Large intestine (tissue), 3 donors: ENCODE data around the gene CPSF6. TPM values are rescaled to one million over a fixed set of nuclear protein-coding genes. Genes with fewer than 3 reads are reported as not detected.

ENCODE experiments used
- DNase-seq, 2 donors: peaks; one replicate each; pipeline versions ENCODE4 v3.0.0 to v3.0.0-alpha.2; 2013
- H3K27ac ChIP-seq: one replicate; pipeline ENCODE4 v1.5.1; 2013; ENCODE audit warnings: low read length
- H3K27me3 ChIP-seq: 2 replicates; pipeline ENCODE4 v1.6.1; 2013; ENCODE audit warnings: low read length; ENCODE audit not compliant: control insufficient read depth, insufficient read depth
- H3K36me3 ChIP-seq: 2 replicates; pipeline ENCODE4 v1.6.1; 2013; ENCODE audit warnings: low read length; ENCODE audit not compliant: control insufficient read depth, insufficient read depth
- H3K4me1 ChIP-seq: one replicate; pipeline ENCODE4 v1.6.1; 2013; ENCODE audit warnings: low read length; ENCODE audit not compliant: control insufficient read depth, insufficient read depth
- H3K4me3 ChIP-seq: one replicate; pipeline ENCODE4 v1.5.1; 2013; ENCODE audit warnings: low read length
- H3K9me3 ChIP-seq: one replicate; pipeline ENCODE4 v1.6.1; 2013; ENCODE audit warnings: mild to moderate bottlenecking, low read depth, low read length, moderate library complexity; ENCODE audit not compliant: control insufficient read depth
- WGBS: methylation state at CpG from one replicate; pipeline ENCODE4 v1.1.5; 2013; ENCODE audit warnings: low lambda C conversion rate; ENCODE audit not compliant: insufficient coverage; 5-methylcytosine and 5-hydroxymethylcytosine counted together
- polyA plus RNA-seq: library from polyadenylated mRNA; unstranded; fragments of 120-200 nt; gene quantifications from one replicate; pipeline ENCODE4 v1.2.1, GENCODE V29; 2013

The CPSF6 gene
- polyA plus RNA-seq, 1 donor: 57.9 TPM

DNA sequence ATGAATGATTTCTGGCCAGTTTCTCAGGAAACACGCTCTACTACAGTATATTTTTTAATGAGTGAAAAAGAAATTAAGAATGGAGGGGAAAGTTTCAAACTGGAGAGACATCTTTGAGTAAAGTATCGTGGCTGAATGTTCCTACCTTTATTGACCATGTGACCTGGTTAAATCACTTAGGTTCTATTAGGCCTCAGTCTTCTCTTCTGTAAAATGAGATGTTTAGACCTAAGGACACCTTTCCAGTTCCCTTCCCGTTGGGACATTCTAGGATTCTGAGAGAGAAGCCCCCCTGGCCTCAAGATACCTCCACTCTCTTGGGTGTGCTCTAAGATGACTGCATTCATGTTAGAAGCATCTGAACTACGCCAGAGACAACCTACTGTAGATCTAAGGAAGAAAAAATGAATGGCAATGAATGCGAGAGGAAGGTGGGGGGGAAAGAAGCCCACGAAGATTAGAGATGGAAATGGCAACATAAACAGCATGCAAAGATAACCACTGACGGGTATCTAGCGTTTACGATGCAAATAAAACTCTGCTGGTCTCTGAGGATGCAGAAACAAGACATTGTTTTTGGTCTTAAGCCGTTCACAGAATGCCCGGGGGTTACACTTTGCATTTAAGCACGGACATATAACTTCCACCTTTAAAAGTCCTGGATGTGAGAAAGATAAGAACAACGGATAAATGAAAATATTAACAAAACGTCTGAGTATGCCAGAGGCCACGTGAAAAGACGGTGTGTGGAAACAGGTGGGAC, 599 bp upstream of the CPSF6 start:
- WGBS: 4% methylated on average over 3 of the region's 16 CpGs

DNA sequence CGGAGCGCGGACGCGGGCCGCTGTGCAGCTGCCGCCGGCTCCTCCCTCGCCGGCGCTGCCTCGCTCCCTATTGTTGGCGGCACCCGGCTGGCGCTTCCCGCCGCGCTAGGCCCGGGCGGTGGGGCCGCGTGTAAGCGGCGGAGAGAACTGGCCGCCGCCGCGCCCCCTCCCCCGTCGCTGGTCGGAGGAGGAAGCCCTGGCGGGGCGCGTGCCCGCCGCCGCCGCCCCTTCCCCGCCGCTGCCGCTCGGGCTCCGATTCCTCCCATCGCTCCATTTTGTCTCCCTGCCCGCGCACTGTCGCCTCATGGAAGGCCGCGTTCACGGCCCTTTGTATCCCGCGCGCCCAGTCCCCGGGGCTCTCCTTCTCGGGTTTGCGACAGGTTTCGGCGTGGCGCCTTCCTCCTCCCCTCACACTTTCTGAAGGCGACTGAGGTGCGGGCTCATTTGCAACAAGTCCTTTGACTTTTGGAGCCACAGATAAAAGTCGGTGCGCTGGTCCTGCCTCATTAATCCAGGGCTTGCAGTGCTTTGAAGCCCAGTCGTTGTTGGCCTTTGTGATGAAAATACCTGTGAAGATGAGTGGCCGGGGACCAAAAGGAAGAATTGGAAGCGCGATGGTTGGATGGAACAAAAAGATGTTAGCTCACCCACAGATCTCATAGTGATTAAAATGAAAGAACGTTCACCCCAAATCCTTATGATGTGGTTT, 707 bp downstream of the CPSF6 start:
- H3K9me3 ChIP-seq: no peaks in the 10 kb centered on the region
- DNase-seq: peak; percentile 26 to 82
- H3K27ac ChIP-seq: peak overlapping the region; percentile 95
- no peaks in the 10 kb centered on the region for H3K27me3 ChIP-seq
- peaks cover 4% of the 10 kb centered on the region for H3K4me1 ChIP-seq
- H3K36me3 ChIP-seq: peaks cover 3% of the 10 kb centered on the region
- peak overlapping the region; percentile 92 for H3K4me3 ChIP-seq
- 0% methylated on average over 5 of the region's 68 CpGs for WGBS

More for the DNA sequence above, 599 bp upstream of the CPSF6 start:
- no peak for DNase-seq
- Histone ChIP-seq H3K27ac (peak overlapping the region; percentile 88), H3K36me3 (no peaks in the 10 kb centered on the region), H3K9me3 (no peaks in the 10 kb centered on the region), H3K27me3 (no peaks in the 10 kb centered on the region), H3K4me3 (peak overlapping the region; percentile 92), H3K4me1 (peaks cover 4% of the 10 kb centered on the region)

DNA sequence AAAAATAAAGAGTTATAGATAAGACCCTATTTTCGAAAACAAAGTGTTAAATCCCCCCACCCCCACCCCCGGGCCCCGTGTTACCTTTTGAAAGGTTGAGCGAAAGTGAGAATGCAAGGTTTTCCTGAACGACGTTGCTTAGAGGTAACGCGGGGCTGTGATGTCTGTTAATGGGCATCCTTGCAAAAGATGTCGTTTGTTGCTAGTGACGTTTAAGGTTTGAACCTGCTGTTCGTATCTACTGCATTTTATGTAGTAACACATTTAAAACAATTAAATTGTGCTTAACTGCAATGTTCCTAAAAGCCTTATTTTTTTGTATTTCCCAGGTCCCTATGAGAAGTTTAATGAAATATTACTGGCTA, 1.2 kb downstream of the CPSF6 start:
- H3K36me3 ChIP-seq: peaks cover 3% of the 10 kb centered on the region
- DNase-seq: peak in 1 of 2 donors; percentile 34
- WGBS: 0% methylated on average over 1 of the region's 11 CpGs
- H3K4me3 ChIP-seq: peak overlapping the region; percentile 92
- no peaks in the 10 kb centered on the region for H3K9me3 ChIP-seq
- H3K27ac ChIP-seq: peak overlapping the region; percentile 95
- H3K27me3 ChIP-seq: no peaks in the 10 kb centered on the region
- peaks cover 4% of the 10 kb centered on the region for H3K4me1 ChIP-seq

DNA sequence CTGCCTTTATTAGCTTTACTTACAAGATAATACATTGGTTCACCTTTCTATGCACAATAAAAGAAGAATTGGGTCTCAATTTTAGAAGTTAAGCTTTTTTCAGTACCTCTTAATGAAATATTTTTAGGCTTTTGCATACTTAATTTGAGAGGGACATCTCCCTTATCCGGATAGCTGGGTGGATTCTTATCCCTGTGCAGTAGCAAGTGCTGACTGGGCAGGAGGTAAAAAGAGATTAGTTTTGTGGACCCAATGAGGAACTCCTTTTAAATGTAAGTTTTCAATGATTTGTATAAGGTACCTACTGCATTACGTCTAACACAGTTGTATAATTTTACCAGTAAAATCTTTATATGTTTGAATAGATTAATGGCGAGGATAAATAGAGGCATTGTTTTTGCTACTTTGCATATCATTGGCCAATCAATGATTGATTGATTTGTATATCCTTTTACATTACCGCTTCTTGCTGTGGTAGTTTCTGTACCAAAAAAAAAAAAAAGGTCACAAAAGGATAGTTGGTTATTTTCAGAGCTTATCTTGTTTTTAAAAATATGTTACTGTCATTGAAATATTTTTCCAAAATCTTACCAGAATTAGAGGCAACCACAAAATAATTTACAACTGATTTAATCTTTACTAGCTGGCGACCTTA, 2.2 kb downstream of the CPSF6 start:
- Histone ChIP-seq H3K4me1 (peaks cover 4% of the 10 kb centered on the region), H3K36me3 (peaks cover 3% of the 10 kb centered on the region), H3K9me3 (no peaks in the 10 kb centered on the region), H3K27me3 (no peaks in the 10 kb centered on the region), H3K27ac (no peak overlapping the region), H3K4me3 (peak overlapping the region; percentile 92)
- WGBS: 6% methylated on average over 3 of the region's 5 CpGs
- peak in 1 of 2 donors; percentile 23 for DNase-seq

DNA sequence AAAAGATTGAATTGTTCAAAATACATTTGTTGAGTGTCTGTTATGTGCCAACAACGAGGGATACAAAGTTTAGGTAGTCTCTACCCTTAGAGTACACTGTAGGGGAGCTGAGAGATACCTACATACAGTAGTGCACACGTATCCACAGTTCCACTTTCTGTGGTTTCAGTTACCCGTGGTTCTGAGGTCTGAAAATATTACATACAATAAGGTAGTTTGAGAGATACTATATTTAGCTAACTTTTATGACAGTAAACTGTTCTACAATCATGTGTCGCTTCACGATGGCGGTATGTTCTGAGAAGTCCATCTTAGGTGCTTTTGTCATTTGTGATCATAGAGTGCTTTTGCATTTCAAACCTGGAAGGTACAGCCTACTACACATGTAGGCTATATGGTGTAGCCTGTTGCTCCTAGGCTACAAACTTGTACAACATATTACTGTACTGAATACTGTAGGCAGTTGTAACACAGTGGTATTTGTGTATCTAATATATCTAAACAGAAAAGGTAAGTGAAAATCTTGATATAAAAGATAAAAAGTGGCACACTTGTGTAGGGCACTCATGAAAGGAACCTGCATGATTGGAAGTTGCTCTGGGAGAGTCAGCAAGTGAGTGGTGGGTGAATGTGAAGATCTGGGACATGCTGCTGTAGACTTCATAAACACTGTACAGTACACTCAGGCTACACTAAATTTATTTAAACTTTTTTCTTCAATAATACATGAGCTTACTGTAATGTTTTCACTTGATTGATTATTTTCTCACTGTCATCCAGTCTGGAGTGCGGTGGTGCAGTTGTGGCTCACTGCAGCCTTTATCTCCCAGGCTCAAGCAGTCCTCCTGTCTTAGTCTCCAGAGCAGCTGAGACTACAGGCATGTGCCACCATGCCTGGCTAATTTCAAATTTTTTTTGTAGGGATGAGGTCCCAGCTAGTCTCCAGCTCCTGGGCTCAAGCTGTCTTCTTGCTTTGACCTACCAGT, 4.0 kb downstream of the CPSF6 start:
- no peaks in the 10 kb centered on the region for H3K27me3 ChIP-seq
- no peak overlapping the region for H3K4me3 ChIP-seq
- H3K27ac ChIP-seq: no peak overlapping the region
- no peaks in the 10 kb centered on the region for H3K9me3 ChIP-seq
- 80% methylated on average over 2 of the region's 7 CpGs for WGBS
- H3K4me1 ChIP-seq: peaks cover 4% of the 10 kb centered on the region
- peak in 1 of 2 donors; percentile 40 for DNase-seq
- peaks cover 3% of the 10 kb centered on the region for H3K36me3 ChIP-seq

DNA sequence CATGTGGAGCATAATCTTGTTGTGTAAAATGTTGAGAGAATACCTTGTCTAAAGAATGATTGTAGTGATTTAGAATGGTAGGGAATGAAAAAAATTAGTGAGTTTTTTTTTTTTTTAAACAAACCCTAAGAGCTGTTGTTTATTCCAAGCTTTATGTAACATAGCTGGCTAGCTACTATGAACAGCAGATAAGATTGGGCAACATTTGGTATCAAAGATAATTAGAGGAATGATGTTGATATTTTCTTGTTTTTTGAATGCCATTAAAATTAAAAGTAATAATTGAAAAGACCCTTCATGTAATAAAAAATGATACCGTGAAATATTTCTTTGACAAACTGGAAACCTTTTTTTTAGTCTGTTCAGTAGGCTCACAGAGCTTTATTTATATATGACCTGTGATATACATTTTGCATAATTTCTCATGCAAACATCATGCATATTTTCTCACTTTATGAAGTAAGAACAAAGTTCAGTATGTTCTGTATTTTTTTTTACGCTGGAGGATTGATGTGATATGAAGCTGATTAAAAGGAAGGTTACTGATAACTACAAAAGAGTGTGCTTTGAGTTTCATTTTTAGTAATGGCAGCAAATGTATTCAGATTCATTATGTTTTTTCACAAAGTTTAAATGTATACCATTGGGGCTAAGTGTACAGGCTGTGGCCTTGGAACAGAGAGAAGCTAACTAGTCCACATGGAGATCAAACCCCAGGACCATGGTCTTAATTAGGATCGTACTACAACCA, 8.1 kb downstream of the CPSF6 start:
- Histone ChIP-seq H3K4me1 (no peaks in the 10 kb centered on the region), H3K27ac (no peak overlapping the region)
- WGBS: 64% methylated on average over 2 of the region's 3 CpGs

DNA sequence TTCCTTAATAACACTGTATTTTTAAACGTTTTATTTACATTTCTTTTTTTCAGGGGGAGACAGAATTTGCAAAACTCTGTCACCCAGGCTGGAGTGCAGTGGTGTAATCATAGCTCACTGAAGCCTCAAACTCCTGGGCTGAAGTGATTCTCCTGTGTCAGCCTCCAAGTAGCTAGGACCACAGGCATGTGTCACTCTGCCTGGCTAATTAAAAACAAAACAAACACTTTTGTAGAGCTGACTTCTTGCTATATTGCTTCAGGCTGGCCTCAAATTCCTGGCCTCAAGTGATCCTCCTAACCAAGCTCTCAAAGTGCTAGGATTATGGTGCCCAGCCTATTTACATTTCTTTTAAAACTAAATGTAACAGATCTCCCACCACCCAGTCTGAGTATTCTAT, 12.7 kb downstream of the CPSF6 start:
- no peaks in the 10 kb centered on the region for H3K9me3 ChIP-seq
- no CpG with 5 or more reads among the region's 1 CpG for WGBS
- DNase-seq: no peak
- no peaks in the 10 kb centered on the region for H3K27me3 ChIP-seq
- H3K4me3 ChIP-seq: no peak overlapping the region
- H3K36me3 ChIP-seq: peaks cover 14% of the 10 kb centered on the region
- no peaks in the 10 kb centered on the region for H3K4me1 ChIP-seq
- no peak overlapping the region for H3K27ac ChIP-seq

More for the DNA sequence above, 8.1 kb downstream of the CPSF6 start:
- Histone ChIP-seq H3K36me3 (peaks cover 6% of the 10 kb centered on the region), H3K27me3 (no peaks in the 10 kb centered on the region), H3K9me3 (no peaks in the 10 kb centered on the region), H3K4me3 (no peak overlapping the region)
- DNase-seq: peak in 1 of 2 donors; percentile 19

DNA sequence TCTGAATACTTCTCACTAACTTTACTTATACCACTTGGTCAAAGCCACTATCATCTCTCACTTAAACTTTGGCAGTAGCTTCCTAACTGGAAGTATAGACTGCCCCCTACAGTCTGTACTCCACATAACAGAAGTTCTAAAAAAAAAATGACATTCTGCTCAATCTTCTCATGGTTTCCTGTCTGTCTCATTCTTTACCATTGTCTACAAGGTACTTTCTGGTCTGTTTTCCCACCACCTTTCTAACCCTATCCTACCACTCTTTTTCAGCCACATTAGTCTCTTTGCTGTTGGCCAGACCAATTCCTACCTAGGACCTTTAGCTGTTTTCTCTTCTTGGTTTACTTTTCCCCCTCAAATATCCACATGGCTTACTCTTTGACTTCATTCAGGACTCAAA, 14.7 kb downstream of the CPSF6 start:
- Histone ChIP-seq H3K9me3 (no peaks in the 10 kb centered on the region), H3K4me1 (no peaks in the 10 kb centered on the region), H3K27ac (peak overlapping the region; percentile 24), H3K36me3 (peaks cover 26% of the 10 kb centered on the region), H3K4me3 (no peak overlapping the region), H3K27me3 (no peaks in the 10 kb centered on the region)
- DNase-seq: peak; percentile 26 to 46

DNA sequence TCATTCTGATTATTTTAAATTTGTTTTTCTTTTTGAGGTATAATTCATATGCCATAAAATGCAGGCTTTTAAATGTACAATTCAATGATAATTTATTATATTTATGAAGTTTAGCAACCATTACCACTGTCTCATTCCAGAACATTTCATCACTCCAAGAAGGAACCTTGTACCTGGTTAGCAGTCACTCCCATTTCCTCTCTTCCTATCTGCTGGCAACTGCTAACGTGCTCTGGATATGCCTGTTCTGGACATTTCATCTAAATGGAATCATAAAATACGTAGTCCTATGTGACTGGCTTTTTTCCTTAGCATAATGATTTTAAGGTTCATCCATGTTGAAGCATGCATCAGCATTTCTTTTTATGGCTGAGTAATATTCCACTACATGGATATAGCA, 15.5 kb downstream of the CPSF6 start:
- Histone ChIP-seq H3K27me3 (no peaks in the 10 kb centered on the region), H3K4me3 (no peak overlapping the region), H3K9me3 (no peaks in the 10 kb centered on the region), H3K27ac (peak overlapping the region; percentile 24), H3K4me1 (no peaks in the 10 kb centered on the region), H3K36me3 (peaks cover 32% of the 10 kb centered on the region)
- WGBS: 50% methylated on average over 1 of the region's 2 CpGs
- peak; percentile 61 to 74 for DNase-seq
